Small intestine (tissue), 7 donors: Measurements from ENCODE around the gene TFF1. TPM values are rescaled to one million over a fixed set of nuclear protein-coding genes. Genes with fewer than 3 reads are reported as not detected.

Experiments
- DNase-seq, 2 donors: peaks; one replicate each; pipeline versions ENCODE4 v3.0.0 to v3.0.0-alpha.2; 2013
- FAIRE-seq: peaks from 2 replicates; lab custom pipeline; 2012; peaks lifted over from hg19 to GRCh38; lab: Jason Lieb, UNC
- H3K27ac ChIP-seq, 3 donors: one replicate each; pipeline ENCODE4 v1.5.1; 2013; ENCODE audit warnings: low read length in 2 of 3, mild to moderate bottlenecking in 2 of 3, control low read depth in 1 of 3, inconsistent platforms in 1 of 3, low read depth in 1 of 3, moderate library complexity in 1 of 3
- H3K27me3 ChIP-seq, 3 donors: one replicate each; pipeline ENCODE4 v1.6.1; 2013; ENCODE audit warnings: low read length in 3 of 3, inconsistent platforms in 1 of 3; ENCODE audit not compliant: control insufficient read depth in 3 of 3, insufficient read depth in 3 of 3
- H3K36me3 ChIP-seq, 3 donors: one replicate each; pipeline ENCODE4 v1.6.1; 2013; ENCODE audit warnings: low read length in 3 of 3, inconsistent platforms in 1 of 3, low read depth in 1 of 3, mild to moderate bottlenecking in 1 of 3, moderate library complexity in 1 of 3; ENCODE audit not compliant: control insufficient read depth in 3 of 3, insufficient read depth in 2 of 3
- H3K4me1 ChIP-seq, 3 donors: one replicate each; pipeline ENCODE4 v1.6.1; 2013; ENCODE audit warnings: low read length in 2 of 3, inconsistent platforms in 1 of 3, low read depth in 1 of 3, mild to moderate bottlenecking in 1 of 3, moderate library complexity in 1 of 3; ENCODE audit not compliant: control insufficient read depth in 3 of 3, insufficient read depth in 2 of 3
- H3K4me3 ChIP-seq, 3 donors: one replicate each; pipeline ENCODE4 v1.5.1; 2013; ENCODE audit warnings: low read length in 3 of 3, control low read depth in 1 of 3, inconsistent platforms in 1 of 3, low read depth in 1 of 3, mild to moderate bottlenecking in 1 of 3, moderate library complexity in 1 of 3
- H3K9me3 ChIP-seq, 2 donors: one replicate each; pipeline ENCODE4 v1.6.1; 2013; ENCODE audit warnings: low read depth in 1 of 2, low read length in 1 of 2; ENCODE audit not compliant: control insufficient read depth in 2 of 2, insufficient read depth in 1 of 2
- whole genome bisulfite sequencing, 3 donors: extraction: QIAGEN DNeasy Blood & Tissue Kit; methylation state at CpG; one replicate each; pipeline ENCODE4 v1.1.7; 2013; 5-methylcytosine and 5-hydroxymethylcytosine counted together
- polyA plus RNA-seq, 4 donors: library from polyadenylated mRNA; stranded (reverse) in 3 of 4; unstranded in 1 of 4; fragments of 200-250 nt in 3 of 4; fragments of 120-200 nt in 1 of 4; gene quantifications; one replicate each; pipeline versions ENCODE4 v1.2.1 to v1.2.3, GENCODE V29; 2013
- donor health status: healthy with polysubstance abuse.
- donor health status: control.
- donor health status: control.
- donor health status: Bipolar disorder and iron deficiency.
- donor health status: healthy.

Gene TFF1
- polyA plus RNA-seq, 4 donors: 14.5 to 187 (median 137) TPM

DNA sequence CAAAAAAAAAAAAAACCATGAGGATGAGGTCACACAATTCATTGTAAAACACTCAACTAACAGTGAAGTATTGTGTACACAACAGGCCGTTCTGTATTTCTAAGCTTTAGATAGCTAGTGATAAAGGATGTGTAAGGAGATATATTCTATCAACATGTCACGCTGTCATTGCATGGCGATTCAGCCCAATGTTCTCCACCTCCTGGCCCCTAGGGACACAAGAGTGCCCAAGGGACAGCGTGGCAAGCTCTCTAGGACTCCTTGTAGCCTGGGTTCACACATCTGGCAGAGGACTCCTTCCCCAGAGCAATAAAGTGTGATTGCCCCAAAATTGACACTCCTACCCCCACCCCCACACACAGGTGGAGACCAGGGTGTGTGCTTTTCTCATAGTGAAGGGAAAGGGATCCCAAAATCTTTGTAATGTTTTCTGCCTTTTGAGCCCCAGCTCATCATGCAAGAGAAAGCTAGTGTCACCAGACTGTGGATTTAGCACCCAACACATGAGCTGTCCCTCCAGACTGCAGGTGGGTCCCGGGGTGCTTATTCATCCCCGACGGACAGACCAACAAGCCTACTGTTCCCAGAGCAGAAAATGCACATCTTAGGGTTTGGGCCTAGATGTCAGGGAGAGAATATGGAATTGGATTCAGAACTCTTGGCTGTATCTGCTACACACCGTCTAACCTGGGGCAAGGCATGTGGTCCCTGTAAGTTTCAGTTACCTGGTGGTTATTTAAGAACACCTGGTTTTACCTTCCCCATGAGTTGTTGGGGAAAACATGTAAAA, 18.0 kb upstream of the TFF1 start:
- H3K36me3 ChIP-seq: peaks cover 0 to 14% (median 0%) of the 10 kb centered on the region in 3 donors
- no peaks in the 10 kb centered on the region for H3K27me3 ChIP-seq
- peak in 1 of 2 donors; percentile 60 for DNase-seq
- H3K4me3 ChIP-seq: no peak overlapping the region
- peaks cover 0 to 17% of the 10 kb centered on the region in 2 donors for H3K9me3 ChIP-seq
- peak overlapping the region in 2 of 3 donors; percentile 76 to 93 for H3K27ac ChIP-seq
- H3K4me1 ChIP-seq: peaks cover 0 to 63% (median 9%) of the 10 kb centered on the region in 3 donors
- WGBS, 3 donors: 59 to 66% (median 64%) methylated on average over 8 of the region's 8 CpGs
- no peak for FAIRE-seq

DNA sequence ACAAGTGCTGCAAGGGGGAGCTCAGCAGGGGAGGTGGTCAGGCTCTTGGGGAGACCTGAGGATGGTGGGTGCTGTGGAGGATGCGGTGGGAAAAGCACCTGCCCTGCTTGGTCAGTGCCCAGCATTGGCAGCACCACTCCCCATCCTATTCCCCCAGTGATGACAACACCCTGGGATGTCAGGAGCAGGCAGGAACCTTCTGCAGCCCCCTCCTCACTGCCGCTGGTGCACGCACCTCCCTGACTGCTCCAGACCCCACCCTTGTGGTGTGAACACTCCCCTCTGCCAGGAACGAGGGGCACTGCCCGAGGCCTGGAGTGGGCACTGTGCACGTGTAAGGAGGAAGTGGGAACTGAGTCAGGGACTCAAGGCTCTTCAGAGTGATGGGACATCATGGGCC, 17.0 kb upstream of the TFF1 start:
- 87 to 95% (median 89%) methylated on average over 6 of the region's 6 CpGs for WGBS, 3 donors
- peak overlapping the region in 1 of 3 donors; percentile 93 for H3K27ac ChIP-seq

DNA sequence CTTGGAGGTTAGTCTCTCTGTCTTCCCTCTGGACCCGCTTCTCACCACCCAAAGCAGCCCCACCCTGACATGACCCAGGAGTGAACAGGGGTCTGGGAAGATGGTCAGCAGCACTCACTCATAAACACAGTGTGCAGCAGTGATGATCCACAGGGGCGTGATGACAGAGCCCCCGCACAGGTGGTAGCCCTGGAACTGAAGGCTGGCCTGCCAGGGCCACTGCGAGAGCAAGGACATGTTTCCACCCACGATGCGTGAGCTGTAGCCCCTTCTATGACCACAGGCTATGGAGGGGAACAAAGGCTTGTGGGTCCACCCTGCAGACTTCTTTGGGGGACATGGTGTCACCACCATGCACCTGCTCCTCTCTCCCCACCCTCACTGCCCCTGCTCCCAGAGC, 16.6 kb upstream of the TFF1 start:
- Histone ChIP-seq H3K4me3 (no peak overlapping the region), H3K36me3 (peaks cover 0 to 15% (median 0%) of the 10 kb centered on the region in 3 donors), H3K27me3 (no peaks in the 10 kb centered on the region), H3K4me1 (peaks cover 0 to 49% (median 8%) of the 10 kb centered on the region in 3 donors), H3K27ac (no peak overlapping the region), H3K9me3 (peaks cover 0 to 17% of the 10 kb centered on the region in 2 donors)
- no peak for FAIRE-seq
- 94 to 99% (median 94%) methylated on average over 6 of the region's 6 CpGs for WGBS, 3 donors
- no peak for DNase-seq

More for the DNA sequence above, 17.0 kb upstream of the TFF1 start:
- no peaks in the 10 kb centered on the region for H3K27me3 ChIP-seq
- peaks cover 0 to 17% of the 10 kb centered on the region in 2 donors for H3K9me3 ChIP-seq
- H3K4me1 ChIP-seq: peaks cover 0 to 53% (median 8%) of the 10 kb centered on the region in 3 donors
- FAIRE-seq (no peak), DNase-seq (no peak)
- peaks cover 0 to 14% (median 0%) of the 10 kb centered on the region in 3 donors for H3K36me3 ChIP-seq
- H3K4me3 ChIP-seq: no peak overlapping the region

DNA sequence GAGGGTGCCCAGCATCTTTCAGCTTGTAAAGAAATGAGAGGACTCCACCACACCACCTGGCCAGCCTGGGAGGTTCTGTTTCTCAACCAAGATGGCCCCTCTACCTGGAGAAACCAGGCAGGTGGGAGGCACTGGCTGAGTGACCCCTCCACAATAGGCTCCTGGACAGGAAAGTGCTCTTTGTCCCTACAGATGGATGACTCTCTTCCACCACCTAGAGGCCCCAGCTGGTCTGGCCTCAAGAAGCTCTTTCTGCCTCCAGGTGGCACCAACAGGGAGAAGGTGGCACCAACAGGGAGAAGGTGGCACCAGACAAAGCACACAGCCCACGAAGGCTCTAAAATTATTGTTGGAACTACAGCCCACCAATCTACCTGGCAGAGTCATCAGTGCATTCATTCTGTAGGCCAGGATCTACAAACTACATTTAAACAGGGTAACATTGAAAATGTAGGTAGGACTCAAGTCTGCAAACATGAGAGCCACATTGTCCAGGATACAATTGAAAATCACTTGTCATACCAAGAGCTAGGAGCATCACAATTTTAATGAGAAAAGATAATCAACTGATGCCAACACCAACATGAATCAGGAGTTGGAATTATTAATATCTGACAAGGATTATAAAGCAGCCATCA, 15.1 kb upstream of the TFF1 start:
- DNase-seq (peak; percentile 75 to 90), FAIRE-seq (no peak)
- H3K4me1 ChIP-seq: peaks cover 0 to 35% (median 8%) of the 10 kb centered on the region in 3 donors
- H3K27ac ChIP-seq: no peak overlapping the region
- H3K9me3 ChIP-seq: peaks cover 0 to 17% of the 10 kb centered on the region in 2 donors
- WGBS, 3 donors: 18 to 63% (median 39%) methylated on average over 1 of the region's 1 CpG
- H3K27me3 ChIP-seq: no peaks in the 10 kb centered on the region
- H3K4me3 ChIP-seq: no peak overlapping the region
- H3K36me3 ChIP-seq: peaks cover 0 to 18% (median 0%) of the 10 kb centered on the region in 3 donors

DNA sequence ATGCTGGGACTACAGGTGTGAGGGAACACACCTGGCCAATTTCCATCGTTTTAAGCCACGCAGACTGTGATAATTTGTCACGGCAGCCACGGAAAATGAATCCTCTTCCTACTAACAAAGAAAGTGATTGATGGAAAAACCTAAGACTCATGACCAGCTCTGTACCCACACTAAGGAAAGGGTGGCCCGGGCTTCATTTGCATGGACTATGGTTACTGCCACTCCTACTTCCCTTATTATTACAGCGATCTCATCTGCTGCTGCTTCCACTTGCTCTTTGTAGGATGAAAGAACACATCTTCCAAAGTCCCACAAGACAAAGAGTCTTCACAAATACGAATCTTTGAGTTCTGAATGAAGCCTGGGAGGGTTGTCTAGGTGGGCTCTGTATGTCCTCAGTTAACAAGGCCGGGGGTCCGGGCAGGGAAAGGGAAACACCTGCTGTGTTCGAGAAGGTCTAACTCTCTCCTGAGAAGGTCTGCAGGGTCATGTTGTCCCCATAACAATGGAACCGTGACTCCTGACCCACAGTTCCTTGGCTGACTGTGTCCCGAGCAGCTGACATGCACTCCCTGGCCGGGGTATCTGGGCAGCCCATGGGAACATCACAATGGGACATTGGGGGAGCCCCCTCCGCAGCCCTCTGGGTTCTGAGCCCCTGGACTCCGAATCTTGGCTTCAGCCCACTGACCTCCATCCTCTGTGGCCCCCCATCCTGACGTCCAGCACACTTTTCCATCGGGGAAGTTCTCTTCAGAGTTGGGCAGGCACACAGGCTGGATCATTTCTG, 13.3 kb upstream of the TFF1 start:
- peaks cover 0 to 18% (median 0%) of the 10 kb centered on the region in 3 donors for H3K36me3 ChIP-seq
- 84 to 89% (median 85%) methylated on average over 17 of the region's 17 CpGs for WGBS, 3 donors
- H3K4me3 ChIP-seq: no peak overlapping the region
- no peaks in the 10 kb centered on the region for H3K27me3 ChIP-seq
- H3K4me1 ChIP-seq: peaks cover 0 to 33% (median 0%) of the 10 kb centered on the region in 3 donors
- FAIRE-seq (no peak), DNase-seq (no peak)
- H3K27ac ChIP-seq: no peak overlapping the region
- H3K9me3 ChIP-seq: peaks cover 0 to 17% of the 10 kb centered on the region in 2 donors

DNA sequence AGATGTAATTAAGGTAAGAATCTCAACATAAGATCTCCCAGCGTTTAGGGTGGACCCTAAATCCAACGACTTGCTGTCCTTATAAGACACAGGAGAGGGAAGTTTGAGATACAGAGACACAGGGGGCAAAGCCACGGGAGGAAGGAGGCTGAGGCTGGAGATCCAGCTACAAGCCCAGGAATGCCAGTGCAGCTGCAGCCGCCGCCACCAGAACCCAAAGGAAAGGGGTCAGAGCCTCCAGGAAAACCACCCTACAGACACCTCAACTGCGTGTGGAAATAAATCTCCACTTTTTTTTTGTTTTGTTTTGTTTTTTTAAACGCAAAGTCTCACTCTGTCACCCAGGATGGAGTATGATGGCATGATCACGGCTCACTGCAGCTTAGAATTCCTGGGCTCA, 12.1 kb upstream of the TFF1 start:
- H3K9me3 ChIP-seq: peaks cover 0 to 17% of the 10 kb centered on the region in 2 donors
- H3K27ac ChIP-seq: no peak overlapping the region
- DNase-seq (no peak), FAIRE-seq (no peak)
- peaks cover 0 to 17% (median 0%) of the 10 kb centered on the region in 3 donors for H3K36me3 ChIP-seq
- H3K27me3 ChIP-seq: no peaks in the 10 kb centered on the region
- no peak overlapping the region for H3K4me3 ChIP-seq
- peaks cover 0 to 21% (median 0%) of the 10 kb centered on the region in 3 donors for H3K4me1 ChIP-seq
- WGBS, 3 donors: 79 to 89% (median 87%) methylated on average over 8 of the region's 8 CpGs

DNA sequence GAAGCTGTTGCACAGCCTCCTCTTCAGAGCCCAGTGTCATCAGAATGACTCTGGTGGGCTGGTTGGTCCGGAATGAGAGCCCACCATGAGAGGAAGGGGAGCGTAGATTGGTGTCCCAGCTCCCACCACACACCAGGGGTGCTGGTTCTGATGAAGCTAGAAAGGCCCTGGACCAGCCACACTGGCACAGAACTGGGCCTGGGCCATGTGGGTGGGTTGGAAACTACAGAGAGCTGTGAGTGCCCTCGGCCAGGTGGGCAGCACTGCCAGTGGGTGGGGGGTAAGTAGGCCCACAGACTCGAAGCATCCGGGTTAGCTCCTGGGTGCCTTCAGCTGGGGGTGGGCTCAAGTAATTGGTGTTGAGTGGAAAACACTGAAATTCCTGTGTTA, 11.6 kb upstream of the TFF1 start:
- H3K27ac ChIP-seq: no peak overlapping the region
- H3K36me3 ChIP-seq: peaks cover 0 to 16% (median 0%) of the 10 kb centered on the region in 3 donors
- DNase-seq (no peak), FAIRE-seq (no peak)
- H3K4me1 ChIP-seq: peaks cover 0 to 17% (median 0%) of the 10 kb centered on the region in 3 donors
- peaks cover 0 to 17% of the 10 kb centered on the region in 2 donors for H3K9me3 ChIP-seq
- H3K27me3 ChIP-seq: no peaks in the 10 kb centered on the region
- H3K4me3 ChIP-seq: no peak overlapping the region
- WGBS, 3 donors: 84 to 93% (median 87%) methylated on average over 5 of the region's 5 CpGs
